ENCODE results near the gene RAB33A. TPM values are rescaled to one million over a fixed set of nuclear protein-coding genes. Genes with fewer than 3 reads are reported as not detected.

Gene RAB33A
- total RNA-seq, 2 experiments from 2014 or later, result 0.68 to 0.92 TPM

- no peaks in the 10 kb centered on the region for H3K9me2 ChIP-seq (ENCODE audit: insufficient read depth, low read length)
- H4K20me1 ChIP-seq (ENCODE audit: insufficient read depth, low read length), result peaks cover 4% of the 10 kb centered on the region; the same call in 1 of the 2 replicates
- H3K27ac ChIP-seq (ENCODE audit: low read depth, low read length, poor library complexity, severe bottlenecking), result peak overlapping the region; percentile 87
- H3K36me3 ChIP-seq (ENCODE audit: insufficient read depth, low read length), result peaks cover 8% of the 10 kb centered on the region; the same call in 1 of the 2 replicates
- BruUV-seq (replicated peaks), result TSS peak; percentile 69
- intact Hi-C loops (cut with micrococcal nuclease; ENCODE audit: unreplicated experiment), result no loop called here
- peaks cover 34% of the 10 kb centered on the region for H3K79me2 ChIP-seq (ENCODE audit: insufficient read depth, low read depth, low read length)
- DNase-seq (ENCODE audit: low spot score), result no peak
- TF ChIP-seq CTCF (conservative IDR thresholded peaks at IDR 0.05; ENCODE audit: low read length), result no peak
- no peak for TF ChIP-seq EZH2phosphoT487 (IDR thresholded peaks at IDR 0.05; ENCODE audit: borderline replicate concordance, low read depth, low read length)
- H2AFZ ChIP-seq (ENCODE audit: low read length), result peak overlapping the region; percentile 45; the same call in 1 of the 2 replicates
- POLR2A ChIA-PET, result interaction anchor here (0.6 to 1.2 kb wide), 6 partner anchors 9 to 101 kb away, joined by 3 to 7 read pairs (median 4); no protein-coding TSS in a partner anchor
- no peaks in the 10 kb centered on the region for H3K9me3 ChIP-seq (ENCODE audit: low read length)
- peak overlapping the region; percentile 77 for H3K4me3 ChIP-seq (ENCODE audit: low read depth, low read length, poor library complexity, severe bottlenecking)
- CTCF ChIA-PET (ENCODE audit: unreplicated experiment), result interaction anchor here (0.6 to 1.0 kb wide), 3 partner anchors 23 to 81 kb away, joined by 3 to 4 read pairs (median 3); no protein-coding TSS in a partner anchor
- peaks cover 21% of the 10 kb centered on the region for H3K4me1 ChIP-seq (ENCODE audit: insufficient read depth, low read length, poor library complexity, severe bottlenecking)
- peak overlapping the region; percentile 94 for H3K4me2 ChIP-seq (ENCODE audit: low read length)
These were observed 6.5 kb upstream of the RAB33A start for GRCh38 chrX:130165181-130165702.

- BruUV-seq (replicated peaks), result no TSS peak
- intact Hi-C loops (cut with micrococcal nuclease; ENCODE audit: unreplicated experiment), result loop anchor here (1.0 to 2.0 kb wide), 2 partner anchors 56 to 83 kb away; partner anchors contain the start of gene ELF4
- H3K79me2 ChIP-seq (ENCODE audit: insufficient read depth, low read depth, low read length), result peaks cover 29% of the 10 kb centered on the region
- H3K4me1 ChIP-seq (ENCODE audit: insufficient read depth, low read length, poor library complexity, severe bottlenecking), result peaks cover 28% of the 10 kb centered on the region
- POLR2A ChIA-PET, result interaction anchor here (0.6 to 1.2 kb wide), 7 partner anchors 8 to 100 kb away, joined by 3 to 7 read pairs (median 4); no protein-coding TSS in a partner anchor
- peak within 1 kb of the TSS; percentile 55; the same call in 1 of the 2 replicates for H2AFZ ChIP-seq (ENCODE audit: low read length)
- peaks cover 4% of the 10 kb centered on the region; the same call in 1 of the 2 replicates for H4K20me1 ChIP-seq (ENCODE audit: insufficient read depth, low read length)
- H3K9me3 ChIP-seq (ENCODE audit: low read length), result no peaks in the 10 kb centered on the region
- H3K27ac ChIP-seq (ENCODE audit: low read depth, low read length, poor library complexity, severe bottlenecking), result peak within 1 kb of the TSS; percentile 87
- peak; percentile 94 for DNase-seq (ENCODE audit: low spot score)
- H3K9me2 ChIP-seq (ENCODE audit: insufficient read depth, low read length), result no peaks in the 10 kb centered on the region
- CTCF ChIA-PET (ENCODE audit: unreplicated experiment), result interaction anchor here (0.6 to 1.0 kb wide), 3 partner anchors 24 to 81 kb away, joined by 3 to 4 read pairs (median 3); no protein-coding TSS in a partner anchor
- peaks cover 8% of the 10 kb centered on the region; the same call in 1 of the 2 replicates for H3K36me3 ChIP-seq (ENCODE audit: insufficient read depth, low read length)
- TF ChIP-seq CTCF (conservative IDR thresholded peaks at IDR 0.05; ENCODE audit: low read length), result no peak
- H3K4me3 ChIP-seq (ENCODE audit: low read depth, low read length, poor library complexity, severe bottlenecking), result peak within 1 kb of the TSS; percentile 77
- H3K4me2 ChIP-seq (ENCODE audit: low read length), result peak within 1 kb of the TSS; percentile 95
These were observed 5.9 kb upstream of the RAB33A start, which contains the start of gene AIFM1 for GRCh38 chrX:130165703-130166502. AIFM1 (minus strand) TSS chrX:130165841; CDS start chrX:130165656, 185 bp downstream.

Measured in OCI-LY7 (cell line).